GM12892 (cell line): ENCODE measurements around the gene APMAP.

Experiments
- POLR2A ChIP-seq: IDR thresholded peaks from 2 replicates; pipeline ENCODE4 v1.6.1; 2011; ENCODE audit warnings: low read depth, low read length, control low read depth
- TAF1 ChIP-seq: IDR thresholded peaks from 2 replicates; pipeline ENCODE4 v1.6.1; 2011; ENCODE audit warnings: low read depth, mild to moderate bottlenecking, control low read depth, low read length, borderline replicate concordance

DNA sequence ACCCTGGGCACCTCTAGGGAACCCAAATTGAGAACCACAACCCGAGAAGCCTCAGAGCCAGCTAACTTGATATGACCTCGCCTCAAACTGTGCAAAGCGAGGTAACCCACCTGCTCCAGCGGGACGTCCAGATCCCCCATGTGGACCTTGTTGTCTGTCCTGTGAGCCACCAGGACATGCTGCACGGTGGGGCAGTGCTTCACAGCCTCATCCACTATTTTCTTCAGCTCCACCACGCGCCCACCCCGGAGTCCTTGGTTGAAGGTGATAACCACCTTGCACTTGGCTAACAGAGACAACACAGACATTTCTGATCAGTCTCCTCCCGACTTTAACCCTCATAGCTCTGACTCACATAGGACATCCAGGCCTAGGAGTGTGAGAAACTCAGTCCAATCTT lies 30.8 kb upstream of the APMAP start:
- TF ChIP-seq POLR2A (no peak), TAF1 (no peak)
